ENCODE results near the gene VEPH1.

VEPH1 gene

DNA sequence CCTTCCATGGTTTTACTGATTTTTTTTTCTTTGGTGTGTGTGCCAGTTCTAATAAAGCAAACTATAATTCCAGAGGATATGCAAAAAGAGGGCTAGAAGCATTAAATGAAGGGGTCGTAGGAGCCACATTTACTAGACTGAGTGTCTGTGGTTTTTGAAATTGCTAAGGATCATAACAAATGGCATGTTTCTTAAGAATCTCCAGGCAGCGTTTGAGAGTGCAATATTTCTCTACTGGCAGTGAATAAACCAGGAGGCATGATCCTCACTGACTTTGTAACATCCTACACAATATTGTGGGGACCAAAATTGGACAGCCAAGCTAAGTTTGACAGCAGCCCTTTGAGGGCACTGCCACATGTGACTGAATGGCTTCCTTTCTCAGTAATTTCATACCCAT, 227.4 kb downstream of the VEPH1 start:
- Histone ChIP-seq H3K4me1 (ENCODE audit: control extremely low read depth in 1 of 4, control insufficient read depth in 4 of 4, insufficient read depth in 4 of 4, low read length in 3 of 4) (peaks cover 0 to 3% (median 0%) of the 10 kb centered on the region in 4 experiments), H3K4me3 (ENCODE audit: control insufficient read depth in 1 of 7, extremely low read depth in 1 of 7, insufficient read depth in 4 of 7, low read depth in 2 of 7, low read length in 6 of 7) (no peak overlapping the region), H3K36me3 (ENCODE audit: control insufficient read depth in 4 of 4, insufficient read depth in 4 of 4, low read length in 3 of 4) (no peaks in the 10 kb centered on the region), H3K9me3 (ENCODE audit: control extremely low read depth in 1 of 5, control insufficient read depth in 4 of 5, insufficient read depth in 2 of 5, low read depth in 1 of 5, low read length in 4 of 5) (no peaks in the 10 kb centered on the region), H3K27ac (ENCODE audit: insufficient read depth in 1 of 2, low read depth in 1 of 2, low read length in 2 of 2, poor library complexity in 1 of 2, severe bottlenecking in 2 of 2) (no peak overlapping the region), H3K27me3 (replicated peaks in 2 of 5; ENCODE audit: control insufficient read depth in 4 of 5, insufficient read depth in 5 of 5, low read length in 4 of 5) (no peaks in the 10 kb centered on the region)
- ChIA-PET POLR2A (no interaction called here), CTCF (no interaction called here)
- DNase-seq = no peak
- 100% methylated on average over 2 of the region's 2 CpGs for WGBS (ENCODE audit: insufficient coverage)

DNA sequence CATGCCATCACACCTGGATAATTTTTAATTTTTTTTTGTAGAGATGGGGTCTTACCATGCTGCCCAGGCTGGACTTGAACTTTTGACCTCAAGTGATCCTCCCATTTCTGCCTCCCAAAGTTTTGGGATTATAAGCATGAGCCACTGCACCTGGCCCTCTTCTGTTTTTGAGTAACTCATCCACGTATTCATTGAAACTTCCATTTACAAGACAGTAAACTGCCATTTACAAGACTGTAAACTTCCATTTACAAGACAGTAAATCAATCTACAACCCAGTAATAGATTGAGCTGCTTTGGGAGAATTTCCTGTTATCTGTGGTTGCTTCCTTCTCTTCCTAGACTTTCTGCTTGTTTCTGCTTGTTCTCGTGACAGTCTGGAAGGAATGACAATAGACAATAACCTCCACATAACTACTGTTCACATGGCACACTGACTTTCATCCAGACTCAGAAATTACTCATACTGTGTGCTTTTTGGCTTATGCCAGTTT, 228.5 kb downstream of the VEPH1 start:
- no CpG with 5 or more reads among the region's 2 CpGs for WGBS (ENCODE audit: insufficient coverage)
- Histone ChIP-seq H3K36me3 (ENCODE audit: control insufficient read depth in 4 of 4, insufficient read depth in 4 of 4, low read length in 3 of 4) (no peaks in the 10 kb centered on the region), H3K27ac (ENCODE audit: insufficient read depth in 1 of 2, low read depth in 1 of 2, low read length in 2 of 2, poor library complexity in 1 of 2, severe bottlenecking in 2 of 2) (no peak overlapping the region), H3K4me1 (ENCODE audit: control extremely low read depth in 1 of 4, control insufficient read depth in 4 of 4, insufficient read depth in 4 of 4, low read length in 3 of 4) (peaks cover 0 to 3% (median 0%) of the 10 kb centered on the region in 4 experiments), H3K27me3 (replicated peaks in 2 of 5; ENCODE audit: control insufficient read depth in 4 of 5, insufficient read depth in 5 of 5, low read length in 4 of 5) (no peaks in the 10 kb centered on the region), H3K4me3 (ENCODE audit: control insufficient read depth in 1 of 7, extremely low read depth in 1 of 7, insufficient read depth in 4 of 7, low read depth in 2 of 7, low read length in 6 of 7) (no peak overlapping the region), H3K9me3 (ENCODE audit: control extremely low read depth in 1 of 5, control insufficient read depth in 4 of 5, insufficient read depth in 2 of 5, low read depth in 1 of 5, low read length in 4 of 5) (no peaks in the 10 kb centered on the region)
- DNase-seq = no peak
- ChIA-PET POLR2A (no interaction called here), CTCF (no interaction called here)

DNA sequence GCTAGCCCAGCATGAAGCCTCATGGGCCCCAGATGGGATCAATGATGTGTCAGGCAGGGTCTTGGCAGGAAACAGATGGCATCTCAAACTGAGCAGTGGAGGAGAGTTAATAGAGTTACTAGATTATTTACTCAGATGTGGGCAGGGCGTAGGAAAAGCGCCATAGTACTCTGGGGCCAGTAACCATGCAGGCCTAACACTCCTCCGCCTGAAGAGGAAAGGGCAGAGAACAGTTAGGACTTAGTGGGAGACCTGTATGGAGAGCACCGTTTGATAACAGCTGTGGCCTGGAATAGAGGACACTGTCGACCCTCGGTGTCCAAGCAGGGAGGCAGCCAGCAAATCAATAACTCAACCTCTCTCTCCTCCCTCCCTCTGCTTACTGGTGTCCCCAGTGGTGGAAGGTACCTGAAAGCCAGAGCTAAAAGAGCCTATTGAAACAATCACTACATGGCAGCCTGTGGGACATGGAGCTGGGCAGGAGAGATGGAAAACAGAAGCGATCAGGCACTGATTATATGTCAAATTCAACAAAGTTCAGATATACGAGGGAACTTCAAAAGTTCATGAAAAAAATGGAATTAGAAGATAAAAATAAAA, 231.8 kb downstream of the VEPH1 start:
- peak in 1 of 3 donors; percentile 26 for DNase-seq
- Histone ChIP-seq H3K4me1 (ENCODE audit: control extremely low read depth in 1 of 4, control insufficient read depth in 4 of 4, insufficient read depth in 4 of 4, low read length in 3 of 4) (peaks cover 0 to 3% (median 0%) of the 10 kb centered on the region in 4 experiments), H3K4me3 (ENCODE audit: control insufficient read depth in 1 of 7, extremely low read depth in 1 of 7, insufficient read depth in 4 of 7, low read depth in 2 of 7, low read length in 6 of 7) (no peak overlapping the region), H3K27ac (ENCODE audit: insufficient read depth in 1 of 2, low read depth in 1 of 2, low read length in 2 of 2, poor library complexity in 1 of 2, severe bottlenecking in 2 of 2) (no peak overlapping the region), H3K27me3 (replicated peaks in 2 of 5; ENCODE audit: control insufficient read depth in 4 of 5, insufficient read depth in 5 of 5, low read length in 4 of 5) (no peaks in the 10 kb centered on the region), H3K9me3 (ENCODE audit: control extremely low read depth in 1 of 5, control insufficient read depth in 4 of 5, insufficient read depth in 2 of 5, low read depth in 1 of 5, low read length in 4 of 5) (no peaks in the 10 kb centered on the region), H3K36me3 (ENCODE audit: control insufficient read depth in 4 of 4, insufficient read depth in 4 of 4, low read length in 3 of 4) (no peaks in the 10 kb centered on the region)
- ChIA-PET POLR2A (interaction anchor here (0.6 kb wide), 1 partner anchor 196 kb away, joined by 3 read pairs; no protein-coding TSS in a partner anchor), CTCF (no interaction called here)
- WGBS (ENCODE audit: insufficient coverage) = 86% methylated on average over 4 of the region's 8 CpGs

DNA sequence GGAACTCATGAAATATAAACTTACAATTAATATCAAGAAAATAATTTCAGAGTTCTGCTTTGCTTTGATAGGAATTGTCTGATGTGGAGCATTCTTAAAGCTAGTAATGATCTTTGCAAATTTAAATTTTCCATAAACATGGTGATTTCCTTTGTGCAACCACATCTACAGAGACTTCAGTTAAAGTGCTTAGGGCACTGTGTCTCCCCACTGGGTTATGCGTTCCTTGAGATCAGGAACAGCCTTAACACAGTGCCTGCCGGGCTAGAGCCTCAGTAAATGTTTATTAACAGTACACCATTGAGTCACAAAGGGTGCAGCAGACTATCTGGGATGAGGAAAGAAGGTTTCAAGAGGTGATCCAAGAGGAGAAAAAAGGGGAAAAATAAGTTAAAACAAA, 235.2 kb downstream of the VEPH1 start:
- H3K36me3 ChIP-seq (ENCODE audit: control insufficient read depth in 4 of 4, insufficient read depth in 4 of 4, low read length in 3 of 4) = no peaks in the 10 kb centered on the region
- no peaks in the 10 kb centered on the region for H3K27me3 ChIP-seq (replicated peaks in 2 of 5; ENCODE audit: control insufficient read depth in 4 of 5, insufficient read depth in 5 of 5, low read length in 4 of 5)
- peaks cover 0 to 3% (median 0%) of the 10 kb centered on the region in 4 experiments for H3K4me1 ChIP-seq (ENCODE audit: control extremely low read depth in 1 of 4, control insufficient read depth in 4 of 4, insufficient read depth in 4 of 4, low read length in 3 of 4)
- H3K27ac ChIP-seq (ENCODE audit: insufficient read depth in 1 of 2, low read depth in 1 of 2, low read length in 2 of 2, poor library complexity in 1 of 2, severe bottlenecking in 2 of 2) = no peak overlapping the region
- 100% methylated on average over 1 of the region's 2 CpGs for WGBS (ENCODE audit: insufficient coverage)
- ChIA-PET POLR2A (no interaction called here), CTCF (no interaction called here)
- no peaks in the 10 kb centered on the region for H3K9me3 ChIP-seq (ENCODE audit: control extremely low read depth in 1 of 5, control insufficient read depth in 4 of 5, insufficient read depth in 2 of 5, low read depth in 1 of 5, low read length in 4 of 5)
- DNase-seq = no peak
- no peak overlapping the region for H3K4me3 ChIP-seq (ENCODE audit: control insufficient read depth in 1 of 7, extremely low read depth in 1 of 7, insufficient read depth in 4 of 7, low read depth in 2 of 7, low read length in 6 of 7)

DNA sequence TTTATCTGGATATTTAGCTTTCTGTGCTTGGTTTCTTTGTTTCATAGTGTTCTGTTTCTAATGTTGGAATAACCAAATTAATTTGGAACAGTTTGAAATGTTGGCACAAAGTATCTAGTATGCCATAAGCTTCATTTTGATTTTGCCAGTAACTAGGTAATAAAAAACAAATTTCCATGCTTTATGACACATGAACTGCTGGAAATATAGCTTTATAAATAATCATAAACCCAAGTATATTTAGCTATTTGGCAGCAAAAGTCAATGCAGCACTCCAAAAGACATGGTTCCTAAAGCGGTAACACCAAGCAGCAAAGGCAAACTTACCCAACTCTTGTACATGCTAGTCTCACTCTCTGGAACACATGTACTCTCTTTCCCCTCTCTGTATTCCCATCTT, 237.3 kb downstream of the VEPH1 start:
- H3K9me3 ChIP-seq (ENCODE audit: control extremely low read depth in 1 of 5, control insufficient read depth in 4 of 5, insufficient read depth in 2 of 5, low read depth in 1 of 5, low read length in 4 of 5) = no peaks in the 10 kb centered on the region
- H3K27ac ChIP-seq (ENCODE audit: insufficient read depth in 1 of 2, low read depth in 1 of 2, low read length in 2 of 2, poor library complexity in 1 of 2, severe bottlenecking in 2 of 2) = no peak overlapping the region
- POLR2A ChIA-PET = interaction anchor here (0.6 kb wide), 1 partner anchor 91 kb away, joined by 3 read pairs; no protein-coding TSS in a partner anchor
- WGBS (ENCODE audit: insufficient coverage) = 100% methylated on average over 1 of the region's 1 CpG
- no peak for DNase-seq
- no peaks in the 10 kb centered on the region for H3K27me3 ChIP-seq (replicated peaks in 2 of 5; ENCODE audit: control insufficient read depth in 4 of 5, insufficient read depth in 5 of 5, low read length in 4 of 5)
- CTCF ChIA-PET = interaction anchor here (0.8 kb wide), 1 partner anchor 9 kb away, joined by 3 read pairs; no protein-coding TSS in a partner anchor
- H3K4me1 ChIP-seq (ENCODE audit: control extremely low read depth in 1 of 4, control insufficient read depth in 4 of 4, insufficient read depth in 4 of 4, low read length in 3 of 4) = no peaks in the 10 kb centered on the region
- H3K36me3 ChIP-seq (ENCODE audit: control insufficient read depth in 4 of 4, insufficient read depth in 4 of 4, low read length in 3 of 4) = no peaks in the 10 kb centered on the region
- no peak overlapping the region for H3K4me3 ChIP-seq (ENCODE audit: control insufficient read depth in 1 of 7, extremely low read depth in 1 of 7, insufficient read depth in 4 of 7, low read depth in 2 of 7, low read length in 6 of 7)

DNA sequence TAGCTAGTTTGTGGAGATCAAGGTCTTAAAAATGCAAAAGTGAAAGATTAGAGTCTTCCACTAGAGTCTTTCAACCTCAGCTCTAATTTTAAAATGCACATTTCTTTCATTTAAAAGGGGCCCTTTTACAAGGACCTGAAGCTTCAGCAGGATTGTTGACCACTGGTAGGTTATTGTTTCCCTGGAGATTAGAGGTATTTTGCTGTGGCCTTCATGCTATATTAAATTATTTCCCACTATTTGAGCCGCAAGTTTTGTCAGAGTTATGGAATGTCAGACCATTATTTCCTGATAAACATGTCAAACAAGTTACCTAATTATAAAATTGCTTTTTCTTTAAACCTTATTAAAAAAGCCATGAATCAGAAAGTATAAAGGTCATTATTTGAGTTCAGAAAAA, 240.2 kb downstream of the VEPH1 start:
- Histone ChIP-seq H3K36me3 (ENCODE audit: control insufficient read depth in 4 of 4, insufficient read depth in 4 of 4, low read length in 3 of 4) (no peaks in the 10 kb centered on the region), H3K9me3 (ENCODE audit: control extremely low read depth in 1 of 5, control insufficient read depth in 4 of 5, insufficient read depth in 2 of 5, low read depth in 1 of 5, low read length in 4 of 5) (no peaks in the 10 kb centered on the region), H3K4me3 (ENCODE audit: control insufficient read depth in 1 of 7, extremely low read depth in 1 of 7, insufficient read depth in 4 of 7, low read depth in 2 of 7, low read length in 6 of 7) (no peak overlapping the region), H3K27me3 (replicated peaks in 2 of 5; ENCODE audit: control insufficient read depth in 4 of 5, insufficient read depth in 5 of 5, low read length in 4 of 5) (no peaks in the 10 kb centered on the region), H3K27ac (ENCODE audit: insufficient read depth in 1 of 2, low read depth in 1 of 2, low read length in 2 of 2, poor library complexity in 1 of 2, severe bottlenecking in 2 of 2) (no peak overlapping the region), H3K4me1 (ENCODE audit: control extremely low read depth in 1 of 4, control insufficient read depth in 4 of 4, insufficient read depth in 4 of 4, low read length in 3 of 4) (no peaks in the 10 kb centered on the region)
- POLR2A ChIA-PET = no interaction called here
- no peak for DNase-seq
- CTCF ChIA-PET = no interaction called here
- WGBS (ENCODE audit: insufficient coverage) = no CpG with 5 or more reads among the region's 1 CpG

DNA sequence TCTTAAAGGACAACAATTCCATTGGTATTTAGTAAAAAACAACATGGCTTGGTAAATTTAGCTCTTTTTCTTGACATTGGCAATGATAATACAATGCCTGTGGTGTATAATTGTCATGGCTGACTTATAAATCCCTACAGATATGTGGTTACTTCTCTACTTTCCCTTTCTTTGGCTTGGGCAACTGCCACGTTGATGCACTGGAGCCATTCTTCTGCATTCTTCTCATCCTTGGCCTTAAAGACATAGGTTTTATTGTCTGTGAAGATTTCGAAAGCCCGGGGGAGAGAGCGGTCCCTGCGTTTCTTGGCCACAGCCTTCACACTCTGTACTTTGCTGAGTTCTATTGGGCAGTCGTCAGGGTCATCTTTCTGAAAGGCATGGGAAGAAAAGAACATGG, 242.2 kb downstream of the VEPH1 start:
- Histone ChIP-seq H3K9me3 (ENCODE audit: control extremely low read depth in 1 of 5, control insufficient read depth in 4 of 5, insufficient read depth in 2 of 5, low read depth in 1 of 5, low read length in 4 of 5) (no peaks in the 10 kb centered on the region), H3K4me3 (ENCODE audit: control insufficient read depth in 1 of 7, extremely low read depth in 1 of 7, insufficient read depth in 4 of 7, low read depth in 2 of 7, low read length in 6 of 7) (no peak overlapping the region), H3K27ac (ENCODE audit: insufficient read depth in 1 of 2, low read depth in 1 of 2, low read length in 2 of 2, poor library complexity in 1 of 2, severe bottlenecking in 2 of 2) (no peak overlapping the region), H3K27me3 (replicated peaks in 2 of 5; ENCODE audit: control insufficient read depth in 4 of 5, insufficient read depth in 5 of 5, low read length in 4 of 5) (no peaks in the 10 kb centered on the region), H3K4me1 (ENCODE audit: control extremely low read depth in 1 of 4, control insufficient read depth in 4 of 4, insufficient read depth in 4 of 4, low read length in 3 of 4) (no peaks in the 10 kb centered on the region), H3K36me3 (ENCODE audit: control insufficient read depth in 4 of 4, insufficient read depth in 4 of 4, low read length in 3 of 4) (no peaks in the 10 kb centered on the region)
- no peak for DNase-seq
- CTCF ChIA-PET = no interaction called here
- POLR2A ChIA-PET = no interaction called here
- 96% methylated on average over 6 of the region's 6 CpGs for WGBS (ENCODE audit: insufficient coverage)
